GM20431 (cell line): ENCODE results near the gene ASMTL.
"Not testable (repeated sequence)": the region's sequence is repeated elsewhere in the genome, so short reads cannot be mapped to it uniquely, and the experiment has no call there.

Experiments
- in situ Hi-C: fragments of 300-500 bp; cut with MseI, MboI; formaldehyde crosslinking; loops from one replicate; pipeline ENCODE4 v1.15.0; 2020; ENCODE audit warnings: low sequenced_read_pairs; ENCODE audit not compliant: unreplicated experiment

ASMTL gene

DNA sequence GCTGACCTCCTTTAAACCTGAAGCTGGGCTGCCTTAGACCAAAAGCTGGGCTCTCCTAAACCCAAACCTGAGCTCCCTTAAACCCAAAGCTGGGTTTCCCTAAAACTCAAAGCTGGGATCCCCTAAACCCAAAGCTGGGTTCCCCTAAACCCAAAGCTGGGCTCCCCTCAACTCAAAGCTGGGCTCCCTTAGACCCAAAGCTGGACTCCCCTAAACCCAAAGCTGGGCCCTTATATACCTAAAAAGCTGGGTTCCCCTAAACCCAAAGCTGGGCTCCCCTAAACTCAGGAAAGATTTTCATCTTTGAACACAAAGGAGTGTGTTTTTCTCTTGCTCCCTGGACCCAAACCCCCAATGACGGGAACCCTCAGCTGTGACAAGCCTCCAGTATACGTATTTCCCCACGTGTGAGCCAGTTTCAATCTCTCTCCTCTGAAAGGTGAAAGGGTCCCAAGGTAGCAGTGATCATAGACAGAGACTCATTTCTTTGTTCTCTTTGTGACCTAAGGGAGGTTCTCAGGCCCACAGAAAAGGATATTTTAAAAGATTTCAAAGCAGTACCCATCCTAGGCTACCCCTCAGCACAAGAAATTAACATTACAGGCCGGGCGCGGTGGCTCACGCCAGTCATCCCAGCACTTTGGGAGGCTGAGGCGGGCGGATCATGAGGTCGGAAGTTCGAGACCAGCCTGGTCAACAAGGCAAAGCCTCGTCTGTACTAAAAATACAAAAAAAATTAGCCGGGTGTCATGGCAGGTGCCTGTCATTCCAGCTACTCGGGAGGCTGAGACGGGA lies 31.3 kb upstream of the ASMTL start:
- in situ Hi-C loops, result no loop called here

DNA sequence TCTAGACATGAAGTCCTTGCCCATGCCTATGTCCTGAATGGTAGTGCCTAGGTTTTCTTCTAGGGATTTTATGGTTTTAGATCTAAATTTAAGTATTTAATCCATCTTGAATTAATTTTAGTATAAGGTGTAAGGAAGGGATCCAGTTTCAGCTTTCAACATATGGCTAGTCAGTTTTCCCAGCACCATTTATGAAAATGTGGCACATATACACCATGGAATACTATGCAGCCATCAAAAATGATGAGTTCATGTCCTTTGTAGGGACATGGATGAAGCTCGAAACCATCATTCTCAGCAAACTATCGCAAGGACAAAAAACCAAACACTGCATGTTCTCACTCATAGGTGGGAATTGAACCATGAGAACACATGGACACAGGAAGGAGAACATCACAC lies 29.8 kb upstream of the ASMTL start:
- in situ Hi-C loops, result not testable (repeated sequence)

DNA sequence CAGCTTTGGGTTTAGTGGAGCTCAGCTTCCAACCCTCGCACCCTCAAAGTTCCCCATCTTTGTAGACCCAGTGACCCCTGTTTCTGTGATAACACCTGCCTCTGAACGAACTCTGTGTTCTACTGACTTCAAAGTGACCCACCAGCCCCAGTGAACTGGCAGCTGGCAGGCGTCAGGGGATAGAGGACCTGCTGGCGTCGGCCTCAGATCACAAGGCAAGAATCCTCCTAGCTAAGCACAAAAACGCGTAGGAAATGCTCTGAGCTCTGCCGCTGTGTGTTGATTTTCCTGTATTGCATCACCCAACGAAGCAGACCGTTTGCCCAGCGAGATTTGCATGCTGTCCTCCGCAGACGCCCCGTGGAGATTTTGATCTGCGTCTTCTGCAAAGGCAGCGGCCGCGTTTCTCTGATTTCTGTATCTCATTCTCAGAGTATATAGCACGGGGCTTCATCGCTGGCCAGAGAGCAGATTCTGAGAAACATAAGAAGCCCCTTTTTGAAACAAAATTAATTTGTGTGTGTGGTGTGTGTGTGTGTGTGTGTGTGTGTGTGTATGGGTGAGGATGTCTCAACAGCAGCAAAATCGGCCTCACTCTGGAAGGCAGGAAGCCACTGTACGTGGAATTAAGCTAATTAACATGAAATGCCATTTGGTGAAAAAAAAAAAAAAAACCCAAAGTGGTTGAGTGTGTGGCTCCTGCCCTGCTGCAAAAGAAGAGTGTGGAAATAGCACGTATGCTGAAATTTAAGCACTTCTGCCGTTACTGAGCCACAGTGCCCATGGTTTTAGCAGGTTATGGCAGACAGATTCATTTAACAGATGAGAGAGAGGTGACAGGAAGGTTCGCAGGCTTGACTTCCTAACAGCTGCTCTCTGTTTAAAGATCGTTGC lies 29.2 kb upstream of the ASMTL start:
- in situ Hi-C loops, result no loop called here

DNA sequence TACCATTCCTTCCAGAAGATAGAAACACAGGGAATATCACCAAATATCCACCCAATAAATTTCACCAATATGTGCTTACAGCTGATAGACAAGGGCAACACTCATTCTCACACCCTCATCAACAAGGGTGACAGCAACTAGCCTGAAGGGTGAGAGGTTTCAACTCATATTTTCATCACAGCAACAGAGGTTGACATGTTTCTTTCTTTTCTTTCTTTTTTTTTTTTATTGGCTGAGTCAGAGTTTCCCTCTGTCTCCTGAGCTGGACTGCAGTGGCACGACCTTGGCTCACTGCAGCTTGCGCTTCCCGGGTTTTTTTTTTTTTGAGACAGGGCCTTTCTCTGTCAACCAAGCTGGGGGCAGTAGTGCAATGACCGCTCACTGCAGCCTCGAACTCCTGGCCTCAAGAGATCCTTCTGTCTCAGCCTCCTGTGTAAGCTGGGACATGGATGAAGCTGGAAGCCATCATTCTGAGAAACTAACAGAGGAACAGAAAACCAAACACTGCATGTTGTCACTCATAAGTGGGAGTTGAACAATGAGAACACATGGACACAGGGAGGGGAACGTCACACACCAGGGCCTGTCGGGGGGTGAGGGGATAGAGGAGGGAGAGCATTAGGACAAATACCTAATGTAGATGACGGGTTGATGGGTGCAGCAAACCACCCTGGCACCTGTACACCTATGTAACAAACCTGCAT lies 27.5 kb upstream of the ASMTL start:
- in situ Hi-C loops, result no loop called here

DNA sequence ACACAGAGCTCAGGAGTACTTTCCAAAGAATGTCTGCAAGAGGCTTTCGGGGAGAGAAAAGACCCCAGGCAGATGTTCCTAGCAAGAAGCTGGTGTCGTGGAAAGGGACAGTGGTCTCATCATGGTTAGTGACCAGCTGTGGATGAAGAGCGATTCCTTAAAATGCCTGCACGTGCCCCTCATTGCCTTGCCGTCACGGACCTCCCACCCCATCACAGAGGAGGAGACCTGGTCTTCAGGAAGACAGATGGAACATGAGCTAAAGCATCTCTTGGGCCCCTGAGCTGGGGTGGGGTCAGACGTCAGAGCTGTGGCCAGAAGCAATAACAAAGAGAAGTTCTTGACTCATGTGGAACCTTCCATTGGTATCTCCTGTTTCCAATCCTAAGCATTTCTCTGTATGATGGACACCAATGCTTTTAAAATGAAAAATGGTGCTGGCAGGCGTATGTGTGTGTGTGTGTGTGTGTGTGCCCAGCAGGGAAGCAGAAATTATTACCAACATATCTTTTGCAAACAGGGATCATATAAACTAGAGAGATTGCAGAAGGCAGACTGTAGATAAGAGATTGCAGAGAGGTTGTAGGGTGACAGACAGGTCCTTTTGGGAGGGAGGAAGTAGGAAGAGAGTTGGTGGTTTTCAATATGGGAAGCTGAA lies 25.2 kb upstream of the ASMTL start:
- in situ Hi-C loops, result no loop called here

DNA sequence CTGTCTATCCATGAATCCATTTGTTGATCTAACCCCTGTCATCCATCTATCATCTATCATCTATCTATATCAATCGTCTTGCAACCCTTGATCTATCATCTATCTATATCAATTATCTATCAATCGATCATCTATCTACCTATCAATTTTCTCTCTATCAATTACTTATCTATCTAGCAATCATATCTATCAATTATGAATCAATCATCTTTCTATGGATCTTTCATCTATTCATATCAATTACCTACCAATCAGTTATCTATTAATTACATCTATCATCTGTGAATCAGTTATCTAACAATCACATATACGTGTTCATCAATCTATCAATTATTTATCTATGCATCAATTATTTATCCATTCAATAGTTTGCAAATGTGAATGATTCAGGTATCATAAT lies 24.5 kb upstream of the ASMTL start:
- in situ Hi-C loops, result no loop called here

DNA sequence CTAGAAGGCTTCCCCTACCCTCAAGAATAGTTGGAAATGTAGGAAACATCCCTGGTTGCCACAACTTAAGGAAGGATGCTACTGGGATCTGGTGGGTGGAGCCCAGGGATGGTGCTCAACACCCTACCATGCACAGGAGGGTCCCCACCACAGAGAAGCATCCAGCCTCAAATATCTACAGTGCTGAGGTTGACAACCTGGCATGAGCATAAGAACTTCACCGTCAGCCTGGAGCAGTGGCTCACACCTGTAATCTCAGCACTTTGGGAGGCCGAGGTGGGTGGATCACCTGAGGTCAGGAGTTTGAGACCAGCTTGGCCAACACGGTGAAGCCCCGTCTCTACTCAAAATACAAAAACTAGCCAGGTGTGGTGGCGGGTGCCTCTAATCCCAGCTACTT lies 24.0 kb upstream of the ASMTL start:
- in situ Hi-C loops, result no loop called here

DNA sequence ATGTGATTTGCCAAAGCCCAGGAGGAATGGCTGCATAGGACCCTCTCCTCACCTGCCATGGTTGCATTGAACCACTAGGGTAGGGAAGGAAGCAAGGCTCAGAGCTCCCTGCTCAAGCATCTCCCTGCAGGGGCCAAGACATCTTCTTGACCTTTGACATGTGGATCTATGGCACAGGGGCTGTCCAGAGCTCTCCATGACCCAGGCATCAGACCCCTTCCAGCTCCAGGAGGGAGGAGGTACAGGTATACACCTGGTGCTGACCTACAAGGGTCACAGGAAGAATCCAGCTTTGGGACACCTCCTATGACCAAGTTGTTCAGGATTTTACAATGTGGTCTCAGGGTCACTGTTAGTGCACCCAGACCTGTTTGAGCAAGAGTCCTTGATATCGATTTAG lies 23.2 kb upstream of the ASMTL start:
- in situ Hi-C loops, result no loop called here

DNA sequence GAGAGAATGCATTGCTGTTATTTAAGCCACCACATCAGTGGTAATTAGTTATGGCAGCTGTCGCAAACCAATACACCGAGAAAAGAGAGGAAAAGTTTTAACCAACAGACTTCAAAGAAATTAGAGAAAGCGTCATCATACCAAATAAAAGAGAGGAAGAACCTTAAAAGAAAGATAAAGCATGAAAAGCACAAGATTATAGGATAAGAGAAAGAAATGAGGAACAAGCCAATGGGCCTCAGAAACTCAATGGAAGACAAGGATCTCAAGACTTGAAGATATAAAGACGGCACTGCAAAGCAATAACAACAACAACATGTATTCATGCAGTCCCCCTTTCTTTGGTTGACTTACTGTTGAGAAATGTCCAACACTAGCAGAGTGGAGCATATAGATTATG lies 22.8 kb upstream of the ASMTL start:
- in situ Hi-C loops, result no loop called here

DNA sequence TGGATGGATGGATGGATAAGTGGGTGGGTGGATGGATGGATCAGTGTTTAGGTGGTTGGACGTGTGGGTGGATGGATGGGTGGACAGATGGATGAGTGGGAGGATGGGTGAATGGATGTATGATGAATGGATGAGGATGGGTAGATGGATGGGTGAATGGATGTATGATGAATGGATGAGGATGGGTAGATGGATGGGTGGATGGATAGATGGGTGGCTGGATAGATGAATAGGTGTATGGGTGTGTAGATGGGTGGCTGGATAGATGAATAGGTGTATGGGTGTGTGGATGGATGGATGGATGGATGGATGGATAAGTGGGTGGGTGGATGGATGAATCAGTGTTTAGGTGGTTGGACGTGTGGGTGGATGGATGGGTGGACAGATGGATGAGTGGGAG lies 21.9 kb upstream of the ASMTL start:
- in situ Hi-C loops, result not testable (repeated sequence)

DNA sequence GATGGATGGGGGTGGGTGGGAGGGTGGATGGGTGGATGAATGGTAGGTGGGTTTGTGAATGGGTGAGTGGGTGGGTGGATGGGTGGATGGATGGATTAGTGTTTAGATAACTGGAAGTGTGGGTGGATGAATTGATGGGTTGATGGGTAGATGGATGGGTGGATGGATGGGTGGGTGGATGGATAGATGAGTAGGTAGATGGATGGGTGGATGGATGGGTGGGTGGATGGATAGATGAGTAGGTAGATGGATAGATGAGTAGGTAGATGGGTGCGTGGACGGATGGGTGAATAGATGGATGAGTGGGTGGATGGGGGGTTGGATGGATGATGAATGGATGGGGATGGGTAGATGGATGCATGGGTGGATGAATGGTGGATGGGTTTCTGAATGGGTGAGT lies 20.3 kb upstream of the ASMTL start:
- in situ Hi-C loops, result no loop called here

DNA sequence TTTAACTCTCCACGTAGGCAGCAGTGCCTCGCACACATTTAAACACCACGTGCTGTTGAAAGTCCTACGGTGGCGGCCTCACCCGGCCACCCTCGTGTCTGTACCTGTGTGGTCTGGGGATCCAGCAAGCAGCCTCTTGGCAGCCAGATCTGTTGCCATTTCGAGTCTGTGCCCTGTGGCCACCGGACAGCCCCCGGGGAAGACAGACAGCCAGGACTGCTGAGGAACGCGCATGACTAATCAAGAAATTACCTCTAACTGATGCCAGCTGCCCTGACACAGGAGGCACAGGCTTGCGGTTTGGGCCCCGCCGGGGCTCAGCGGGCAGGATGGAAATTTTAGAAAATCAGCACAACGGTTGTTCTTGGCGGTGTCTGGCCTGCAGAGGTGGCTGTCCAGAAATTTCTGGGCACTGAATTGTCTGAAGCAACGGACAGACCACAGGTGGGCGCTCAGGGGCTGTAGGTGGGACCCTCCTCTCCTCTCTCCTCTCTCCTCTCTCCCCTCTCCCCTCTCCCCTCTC lies 15.6 kb upstream of the ASMTL start:
- in situ Hi-C loops, result loop anchor here (10.0 kb wide), 1 partner anchor 66 kb away; the partner anchor contains the start of gene P2RY8

DNA sequence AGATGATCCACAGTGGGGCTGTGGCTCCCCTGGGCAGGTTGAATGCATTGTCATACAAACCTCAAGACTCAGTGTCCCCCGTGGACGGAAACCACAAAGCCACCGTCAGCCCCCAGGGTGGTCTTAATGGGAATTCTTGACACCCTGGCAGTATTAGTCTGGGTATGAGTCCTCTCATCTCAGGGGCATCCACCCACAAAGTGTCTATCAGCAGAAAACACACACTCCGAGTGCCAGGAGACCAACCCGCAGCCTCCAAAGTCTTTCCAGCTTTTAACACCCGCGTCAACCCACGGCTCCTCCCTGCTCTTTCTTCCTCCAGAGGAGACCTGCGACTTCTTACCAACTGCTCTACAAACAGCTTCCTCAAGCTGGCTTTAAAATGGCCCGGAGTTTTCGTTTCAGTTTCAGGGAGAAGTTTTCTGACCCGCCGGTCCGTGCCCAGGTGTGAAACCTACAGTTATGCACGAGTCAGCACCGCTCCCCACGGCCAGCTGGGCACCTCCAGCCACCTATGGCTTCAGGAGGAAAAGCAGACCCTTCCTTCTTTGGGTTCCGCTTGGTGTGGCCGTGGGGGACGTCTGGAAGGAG lies 14.4 kb upstream of the ASMTL start:
- in situ Hi-C loops, result loop anchor here (10.0 kb wide), 1 partner anchor 68 kb away; the partner anchor contains the start of gene P2RY8

DNA sequence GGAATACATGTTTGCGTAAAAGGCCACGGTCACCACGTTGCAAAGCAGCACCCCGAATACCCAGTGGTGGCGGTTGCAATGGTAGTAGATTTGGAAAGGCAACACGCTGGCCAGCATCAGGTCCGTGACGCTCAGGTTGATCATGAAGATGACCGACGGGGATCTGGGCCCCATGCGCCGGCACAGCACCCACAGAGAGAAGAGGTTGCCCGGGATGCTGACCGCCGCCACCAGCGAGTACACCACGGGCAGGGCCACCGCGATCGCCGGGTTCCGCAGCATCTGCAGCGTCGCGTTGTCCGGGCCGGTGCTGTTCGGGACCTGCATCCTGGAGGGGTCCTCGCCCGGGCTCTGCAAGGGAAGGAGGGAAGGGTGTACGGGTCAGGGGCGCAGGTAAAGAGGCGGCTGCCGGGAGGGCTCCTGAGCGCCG lies 13.5 kb upstream of the ASMTL start:
- in situ Hi-C loops, result loop anchor here (10.0 kb wide), 1 partner anchor 69 kb away; the partner anchor contains the start of gene P2RY8

DNA sequence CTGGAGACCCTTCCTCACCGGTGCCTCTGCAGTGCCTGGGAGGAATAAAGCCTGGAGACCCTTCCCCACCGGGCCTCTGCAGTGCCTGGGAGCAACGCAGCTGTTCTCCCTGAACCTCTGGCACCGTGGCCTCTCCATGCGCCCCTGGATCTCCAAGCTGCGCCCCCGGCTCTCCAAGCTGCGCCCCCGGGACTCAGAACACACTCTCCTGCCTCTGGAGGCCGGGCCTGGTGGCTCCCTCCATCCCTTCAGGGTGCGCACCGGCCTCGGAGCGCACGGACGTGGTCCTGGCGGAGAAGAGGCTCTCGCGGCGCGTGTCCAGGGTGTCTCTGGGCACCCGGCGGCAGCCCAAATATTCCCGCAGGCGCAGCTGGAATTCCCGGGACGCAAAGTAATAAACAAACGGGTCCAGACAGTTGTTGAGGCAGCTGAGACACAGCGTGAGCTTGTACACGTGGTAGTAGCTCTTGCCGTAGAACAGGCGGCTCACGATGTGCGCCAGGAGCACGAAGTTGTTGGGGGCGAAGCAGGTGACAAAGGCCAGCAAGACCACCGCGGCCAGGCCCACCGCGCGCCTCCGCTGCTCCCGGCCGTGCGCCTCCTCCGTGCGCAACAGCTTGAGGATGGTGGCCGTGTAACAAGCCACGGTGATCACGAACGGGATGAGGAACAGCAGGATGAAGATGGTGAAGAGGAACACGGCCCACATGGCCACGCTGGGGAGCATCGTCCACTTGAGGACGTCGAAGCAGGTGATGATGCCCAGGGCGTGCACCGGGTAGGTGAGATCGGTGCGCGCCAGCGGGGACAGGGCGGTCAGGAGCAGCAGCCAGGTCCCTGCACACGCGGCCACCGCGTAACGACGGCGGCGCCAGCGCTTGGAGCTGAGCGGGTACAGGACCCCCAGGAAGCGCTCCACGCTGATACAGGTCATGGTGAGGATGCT lies 12.8 kb upstream of the ASMTL start:
- in situ Hi-C loops, result loop anchor here (10.0 kb wide), 1 partner anchor 69 kb away; the partner anchor contains the start of gene P2RY8

DNA sequence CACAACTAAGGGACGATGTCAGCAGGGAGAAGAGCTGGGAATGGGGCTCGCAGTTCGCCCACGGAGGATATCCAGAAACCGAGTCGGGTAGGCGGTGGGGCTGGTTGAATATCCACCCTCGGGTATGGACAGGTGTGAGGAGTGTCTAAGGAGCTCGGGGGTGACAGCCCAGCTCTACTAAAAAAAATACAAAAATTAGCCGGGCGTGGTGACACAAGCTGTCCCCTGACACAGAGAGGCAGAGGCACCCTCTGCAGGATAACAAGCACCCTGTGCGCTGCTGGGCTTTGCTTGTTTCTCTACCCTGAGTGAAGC lies 12.2 kb upstream of the ASMTL start:
- in situ Hi-C loops, result loop anchor here (10.0 kb wide), 1 partner anchor 70 kb away; the partner anchor contains the start of gene P2RY8

DNA sequence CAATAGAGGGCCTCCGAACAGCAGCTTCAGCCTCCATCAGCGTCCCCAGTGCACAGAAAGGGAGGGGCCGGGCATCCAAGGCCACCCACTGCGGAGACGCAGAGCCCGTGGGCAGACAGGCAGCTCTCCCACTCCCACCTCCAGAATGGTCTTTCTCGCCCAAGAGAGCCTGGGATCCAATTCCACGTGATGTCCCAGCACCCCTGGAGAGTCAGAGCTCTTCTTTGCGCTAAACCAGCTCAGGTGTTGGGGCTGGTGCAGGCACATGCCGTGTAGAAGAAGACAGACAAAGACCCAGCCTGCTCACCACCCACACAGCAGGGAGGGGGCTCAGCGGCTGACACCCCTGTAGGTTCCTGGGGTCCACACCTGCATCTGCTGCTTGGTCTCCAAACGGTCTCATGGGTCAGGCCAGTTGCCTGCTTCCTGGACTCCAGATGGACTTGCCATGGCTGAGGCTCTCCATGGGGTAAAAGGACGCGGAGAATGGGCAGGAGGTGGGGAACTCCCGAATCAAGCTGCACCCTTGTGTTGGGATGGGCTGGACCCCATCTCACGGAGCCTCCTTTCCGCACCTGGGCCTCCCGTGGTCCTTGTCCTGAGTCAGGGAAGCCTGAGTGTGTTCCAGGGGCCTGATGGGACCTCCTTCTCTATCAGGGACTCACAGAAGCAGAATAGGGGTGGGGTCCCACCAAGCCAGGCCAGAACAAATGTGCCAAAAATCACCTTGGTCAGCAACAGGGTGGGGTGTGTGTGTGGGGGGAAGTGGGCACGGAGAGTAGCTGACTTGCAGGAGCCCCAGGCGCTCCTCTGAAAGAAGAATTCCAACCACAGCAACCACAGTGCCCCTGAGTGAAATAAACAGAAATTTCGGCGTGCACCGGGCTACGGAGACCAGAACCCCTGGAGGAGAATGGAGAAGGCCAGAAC lies 11.6 kb upstream of the ASMTL start:
- in situ Hi-C loops, result loop anchor here (10.0 kb wide), 1 partner anchor 70 kb away; the partner anchor contains the start of gene P2RY8
